ENCODE results near the gene MYH16.
"Not testable (repeated sequence)": the region's sequence is repeated elsewhere in the genome, so short reads cannot be mapped to it uniquely, and the experiment has no call there.

The MYH16 gene

DNA sequence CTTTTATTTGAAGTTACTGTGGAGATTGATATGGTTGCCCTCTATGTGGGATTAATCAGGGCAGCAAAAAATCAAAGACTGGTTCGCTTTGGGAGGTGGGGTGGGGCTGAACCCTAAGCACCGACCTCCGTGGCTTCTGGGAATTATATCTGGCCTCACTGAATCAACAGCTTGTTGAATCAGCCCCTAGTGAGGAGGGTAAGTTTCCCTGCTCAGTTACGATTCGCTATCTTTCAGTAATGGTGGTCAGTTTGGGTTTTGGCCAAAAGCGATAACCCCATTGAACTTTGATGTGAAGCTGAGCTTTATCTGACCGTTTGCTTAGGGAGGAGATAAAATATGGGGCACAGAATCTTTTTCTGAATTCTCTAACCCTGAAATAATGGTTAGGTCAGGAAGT lies 36.5 kb downstream of the MYH16 start:
- H3K4me3 ChIP-seq (ENCODE audit: insufficient read length, low read depth): no peak overlapping the region
- no peak for DNase-seq (ENCODE audit: low read depth, low spot score)
- H3K9me3 ChIP-seq (ENCODE audit: insufficient read depth, low read length): no peaks in the 10 kb centered on the region
- no peaks in the 10 kb centered on the region for H3K36me3 ChIP-seq (ENCODE audit: insufficient read depth, insufficient read length, low read length)
- no peaks in the 10 kb centered on the region for H3K27me3 ChIP-seq (ENCODE audit: insufficient read depth, insufficient read length)
- no peaks in the 10 kb centered on the region for H3K4me1 ChIP-seq (ENCODE audit: insufficient read depth, insufficient read length)
- TF ChIP-seq ZNF274 (IDR thresholded peaks at IDR 0.05; ENCODE audit: low read depth, low read length) (no peak), SUZ12 (IDR thresholded peaks at IDR 0.05; ENCODE audit: extremely low read depth, insufficient read depth, insufficient read length) (no peak), YY1 (IDR thresholded peaks at IDR 0.05; ENCODE audit: insufficient read depth, insufficient read length) (no peak)
- H3K9ac ChIP-seq (ENCODE audit: insufficient read length, low read depth): no peak overlapping the region

GRCh38 chr7:99310004-99310403 lies 37.4 kb downstream of the MYH16 start:
- no peak for DNase-seq (ENCODE audit: low read depth, low spot score)
- no peaks in the 10 kb centered on the region for H3K36me3 ChIP-seq (ENCODE audit: insufficient read depth, insufficient read length, low read length)
- no peak overlapping the region for H3K4me3 ChIP-seq (ENCODE audit: insufficient read length, low read depth)
- H3K27me3 ChIP-seq (ENCODE audit: insufficient read depth, insufficient read length): no peaks in the 10 kb centered on the region
- H3K9ac ChIP-seq (ENCODE audit: insufficient read length, low read depth): no peak overlapping the region
- H3K9me3 ChIP-seq (ENCODE audit: insufficient read depth, low read length): no peaks in the 10 kb centered on the region
- H3K4me1 ChIP-seq (ENCODE audit: insufficient read depth, insufficient read length): peaks cover 3% of the 10 kb centered on the region
- TF ChIP-seq SUZ12 (IDR thresholded peaks at IDR 0.05; ENCODE audit: extremely low read depth, insufficient read depth, insufficient read length) (no peak), ZNF274 (IDR thresholded peaks at IDR 0.05; ENCODE audit: low read depth, low read length) (no peak), YY1 (IDR thresholded peaks at IDR 0.05; ENCODE audit: insufficient read depth, insufficient read length) (no peak)

- no peak for DNase-seq (ENCODE audit: low read depth, low spot score)
- H3K9ac ChIP-seq (ENCODE audit: insufficient read length, low read depth): no peak overlapping the region
- H3K4me1 ChIP-seq (ENCODE audit: insufficient read depth, insufficient read length): peaks cover 3% of the 10 kb centered on the region
- TF ChIP-seq SUZ12 (IDR thresholded peaks at IDR 0.05; ENCODE audit: extremely low read depth, insufficient read depth, insufficient read length) (no peak), ZNF274 (IDR thresholded peaks at IDR 0.05; ENCODE audit: low read depth, low read length) (no peak), YY1 (IDR thresholded peaks at IDR 0.05; ENCODE audit: insufficient read depth, insufficient read length) (no peak)
- H3K36me3 ChIP-seq (ENCODE audit: insufficient read depth, insufficient read length, low read length): no peaks in the 10 kb centered on the region
- no peaks in the 10 kb centered on the region for H3K27me3 ChIP-seq (ENCODE audit: insufficient read depth, insufficient read length)
- no peak overlapping the region for H3K4me3 ChIP-seq (ENCODE audit: insufficient read length, low read depth)
- no peaks in the 10 kb centered on the region for H3K9me3 ChIP-seq (ENCODE audit: insufficient read depth, low read length)
Measured at GRCh38 chr7:99311702-99312101, 39.1 kb downstream of the MYH16 start.

GRCh38 chr7:99312316-99313203 lies 39.9 kb downstream of the MYH16 start:
- H3K4me1 ChIP-seq (ENCODE audit: insufficient read depth, insufficient read length): peaks cover 3% of the 10 kb centered on the region
- no peaks in the 10 kb centered on the region for H3K27me3 ChIP-seq (ENCODE audit: insufficient read depth, insufficient read length)
- DNase-seq (ENCODE audit: low read depth, low spot score): peak; percentile 49
- TF ChIP-seq SUZ12 (IDR thresholded peaks at IDR 0.05; ENCODE audit: extremely low read depth, insufficient read depth, insufficient read length) (no peak), YY1 (IDR thresholded peaks at IDR 0.05; ENCODE audit: insufficient read depth, insufficient read length) (no peak), ZNF274 (IDR thresholded peaks at IDR 0.05; ENCODE audit: low read depth, low read length) (no peak)
- no peaks in the 10 kb centered on the region for H3K36me3 ChIP-seq (ENCODE audit: insufficient read depth, insufficient read length, low read length)
- H3K9ac ChIP-seq (ENCODE audit: insufficient read length, low read depth): no peak overlapping the region
- H3K9me3 ChIP-seq (ENCODE audit: insufficient read depth, low read length): no peaks in the 10 kb centered on the region
- H3K4me3 ChIP-seq (ENCODE audit: insufficient read length, low read depth): no peak overlapping the region

GRCh38 chr7:99313204-99313573 lies 40.5 kb downstream of the MYH16 start:
- H3K9me3 ChIP-seq (ENCODE audit: insufficient read depth, low read length): no peaks in the 10 kb centered on the region
- TF ChIP-seq SUZ12 (IDR thresholded peaks at IDR 0.05; ENCODE audit: extremely low read depth, insufficient read depth, insufficient read length) (no peak), YY1 (IDR thresholded peaks at IDR 0.05; ENCODE audit: insufficient read depth, insufficient read length) (no peak), ZNF274 (IDR thresholded peaks at IDR 0.05; ENCODE audit: low read depth, low read length) (no peak)
- H3K4me3 ChIP-seq (ENCODE audit: insufficient read length, low read depth): no peak overlapping the region

DNA sequence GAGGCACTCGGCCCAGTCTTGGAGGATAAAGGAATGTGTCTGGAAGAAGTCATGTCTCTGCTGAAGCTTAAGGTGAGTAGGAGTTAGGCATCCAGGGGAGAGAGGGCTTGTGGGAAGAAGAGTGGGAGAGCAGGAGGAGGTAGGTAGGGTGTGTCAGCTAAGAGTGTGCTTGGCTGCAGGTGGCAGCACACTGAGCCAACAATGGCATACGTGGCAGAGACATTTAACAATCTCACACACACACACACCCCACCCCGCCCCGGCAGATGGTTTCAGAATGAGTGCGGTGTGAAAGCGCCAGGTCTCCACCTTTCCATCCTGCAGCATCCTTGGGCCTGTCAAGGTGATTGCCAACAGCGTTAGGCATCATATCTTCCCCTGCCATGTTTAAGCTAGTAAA lies 41.9 kb downstream of the MYH16 start:
- TF ChIP-seq SUZ12 (IDR thresholded peaks at IDR 0.05; ENCODE audit: extremely low read depth, insufficient read depth, insufficient read length) (no peak), ZNF274 (IDR thresholded peaks at IDR 0.05; ENCODE audit: low read depth, low read length) (no peak), YY1 (IDR thresholded peaks at IDR 0.05; ENCODE audit: insufficient read depth, insufficient read length) (no peak)

More at GRCh38 chr7:99313204-99313573, 40.5 kb downstream of the MYH16 start:
- Histone ChIP-seq H3K27me3 (ENCODE audit: insufficient read depth, insufficient read length) (no peaks in the 10 kb centered on the region), H3K4me1 (ENCODE audit: insufficient read depth, insufficient read length) (peaks cover 3% of the 10 kb centered on the region), H3K36me3 (ENCODE audit: insufficient read depth, insufficient read length, low read length) (no peaks in the 10 kb centered on the region), H3K9ac (ENCODE audit: insufficient read length, low read depth) (no peak overlapping the region)
- no peak for DNase-seq (ENCODE audit: low read depth, low spot score)

GRCh38 chr7:99320371-99320770 lies 47.7 kb downstream of the MYH16 start:
- Histone ChIP-seq H3K4me3 (ENCODE audit: insufficient read length, low read depth) (no peak overlapping the region), H3K27me3 (ENCODE audit: insufficient read depth, insufficient read length) (no peaks in the 10 kb centered on the region), H3K4me1 (ENCODE audit: insufficient read depth, insufficient read length) (no peaks in the 10 kb centered on the region), H3K36me3 (ENCODE audit: insufficient read depth, insufficient read length, low read length) (no peaks in the 10 kb centered on the region), H3K9me3 (ENCODE audit: insufficient read depth, low read length) (no peaks in the 10 kb centered on the region), H3K9ac (ENCODE audit: insufficient read length, low read depth) (no peak overlapping the region)
- DNase-seq (ENCODE audit: low read depth, low spot score): no peak
- no peak for TF ChIP-seq ZNF274 (IDR thresholded peaks at IDR 0.05; ENCODE audit: low read depth, low read length)

More for the DNA sequence above, 41.9 kb downstream of the MYH16 start:
- Histone ChIP-seq H3K9me3 (ENCODE audit: insufficient read depth, low read length) (no peaks in the 10 kb centered on the region), H3K27me3 (ENCODE audit: insufficient read depth, insufficient read length) (no peaks in the 10 kb centered on the region), H3K9ac (ENCODE audit: insufficient read length, low read depth) (no peak overlapping the region), H3K4me3 (ENCODE audit: insufficient read length, low read depth) (no peak overlapping the region), H3K36me3 (ENCODE audit: insufficient read depth, insufficient read length, low read length) (no peaks in the 10 kb centered on the region), H3K4me1 (ENCODE audit: insufficient read depth, insufficient read length) (peaks cover 3% of the 10 kb centered on the region)
- DNase-seq (ENCODE audit: low read depth, low spot score): no peak

DNA sequence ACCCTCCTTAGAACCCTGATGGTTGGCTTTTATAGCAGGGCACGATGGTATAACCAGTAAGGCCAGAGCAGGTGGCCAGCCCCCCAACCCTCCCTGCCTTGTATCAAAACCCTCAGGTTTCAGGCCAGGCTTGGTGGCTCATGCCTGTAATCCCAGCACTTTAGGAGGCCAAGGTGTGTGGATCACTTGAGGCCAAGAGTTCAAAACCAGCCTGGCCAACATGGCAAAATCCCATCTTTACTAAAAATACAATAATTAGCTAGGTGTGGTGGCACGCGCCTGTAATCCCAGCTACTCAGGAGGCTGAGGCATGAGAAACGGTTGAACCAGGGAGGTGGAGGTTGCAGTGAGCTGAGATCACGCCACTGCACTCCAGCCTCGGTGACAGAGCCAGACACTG lies 50.0 kb downstream of the MYH16 start:
- not testable (repeated sequence) for H3K9me3 ChIP-seq (ENCODE audit: insufficient read depth, low read length); H3K36me3 ChIP-seq (ENCODE audit: insufficient read depth, insufficient read length, low read length); H3K27me3 ChIP-seq (ENCODE audit: insufficient read depth, insufficient read length); H3K4me3 ChIP-seq (ENCODE audit: insufficient read length, low read depth); DNase-seq (ENCODE audit: low read depth, low spot score); H3K4me1 ChIP-seq (ENCODE audit: insufficient read depth, insufficient read length); H3K9ac ChIP-seq (ENCODE audit: insufficient read length, low read depth)
